Esophagus squamous epithelium (tissue), 5 donors: Measurements from ENCODE around the gene TSPAN6. TPM values are rescaled to one million over a fixed set of nuclear protein-coding genes. Genes with fewer than 3 reads are reported as not detected.

ENCODE experiments used
- DNase-seq: peaks from one replicate; lab custom pipeline; 2025; lab: John Stamatoyannopoulos, UW
- H3K27ac ChIP-seq, 4 donors: fragments of 200-600 bp; sonication (generic); one replicate each; pipeline ENCODE4 v1.5.1; 2016 to 2019; ENCODE audit warnings: mild to moderate bottlenecking in 1 of 4
- H3K27me3 ChIP-seq, 4 donors: fragments of 200-600 bp; sonication (generic); 1 replicate in 3 of 4; 2 replicates in 1 of 4; pipeline versions ENCODE4 v1.5.1 to v1.6.0; 2017 to 2021; ENCODE audit warnings: antibody characterized with exemption in 1 of 4
- H3K36me3 ChIP-seq, 3 donors: fragments of 200-600 bp; sonication (generic); one replicate each; pipeline ENCODE4 v1.5.1; 2016 to 2019
- H3K4me1 ChIP-seq, 3 donors: fragments of 200-600 bp; sonication (generic); one replicate each; pipeline ENCODE4 v1.5.1; 2017 to 2019
- H3K4me3 ChIP-seq, 4 donors: fragments of 200-600 bp; sonication (generic); 1 replicate in 3 of 4; 2 replicates in 1 of 4; pipeline ENCODE4 v1.5.1; 2016 to 2019; ENCODE audit warnings: mild to moderate bottlenecking in 2 of 4, moderate library complexity in 1 of 4
- H3K9me3 ChIP-seq, 3 donors: fragments of 200-600 bp; sonication (generic); one replicate each; pipeline ENCODE4 v1.5.1; 2016 to 2019
- POLR2A ChIP-seq, 4 donors: fragments of 450-650 bp; IDR thresholded peaks; one replicate each; pipeline ENCODE4 v1.6.1; 2017; ENCODE audit warnings: antibody characterized with exemption in 4 of 4, mild to moderate bottlenecking in 4 of 4, moderate library complexity in 3 of 4
- WGBS, 2 donors: methylation state at CpG; one replicate each; pipeline ENCODE4 v1.1.5; 2018; 5-methylcytosine and 5-hydroxymethylcytosine counted together
- intact Hi-C: fragments of 100-400 bp; cut with DNase I; formaldehyde crosslinking; loops from one replicate; pipeline ENCODE4 v1.15.0; 2022
- total RNA-seq, 4 donors: library from RNA; depleted of rRNA; stranded (reverse); fragments of >200 nt; gene quantifications; one replicate each; pipeline ENCODE4 v1.1.0, GENCODE V29; 2016
- TF ChIP-seq, protein P1 (sequence below), 6 experiments: fragments of 450-650 bp in 4 of 6; fragments of 200-600 bp in 2 of 6; sonication (generic) in 2 of 6; IDR thresholded peaks; one replicate each; pipeline ENCODE4 v1.5.1; 2016 to 2019; ENCODE audit warnings: antibody characterized with exemption in 6 of 6, mild to moderate bottlenecking in 4 of 6, moderate library complexity in 4 of 6
- donor health status: DM: yes; HTN: yes; CAD: no.

TSPAN6 gene
- total RNA-seq, 4 donors from 2014 or later = 27.1 to 72.1 (median 37.7) TPM

- intact Hi-C loops = no loop called here
- whole genome bisulfite sequencing, 2 donors = 31 to 33% methylated on average over 3 of the region's 3 CpGs
- H3K4me3 ChIP-seq = no peak overlapping the region
- H3K9me3 ChIP-seq = no peaks in the 10 kb centered on the region
- no peaks in the 10 kb centered on the region for H3K27me3 ChIP-seq
- H3K4me1 ChIP-seq = peaks cover 0 to 20% (median 0%) of the 10 kb centered on the region in 3 donors
- H3K36me3 ChIP-seq = no peaks in the 10 kb centered on the region
- DNase-seq = no peak
- TF ChIP-seq POLR2A (IDR thresholded peaks at IDR 0.05) = no peak
- TF ChIP-seq, protein P1, sequence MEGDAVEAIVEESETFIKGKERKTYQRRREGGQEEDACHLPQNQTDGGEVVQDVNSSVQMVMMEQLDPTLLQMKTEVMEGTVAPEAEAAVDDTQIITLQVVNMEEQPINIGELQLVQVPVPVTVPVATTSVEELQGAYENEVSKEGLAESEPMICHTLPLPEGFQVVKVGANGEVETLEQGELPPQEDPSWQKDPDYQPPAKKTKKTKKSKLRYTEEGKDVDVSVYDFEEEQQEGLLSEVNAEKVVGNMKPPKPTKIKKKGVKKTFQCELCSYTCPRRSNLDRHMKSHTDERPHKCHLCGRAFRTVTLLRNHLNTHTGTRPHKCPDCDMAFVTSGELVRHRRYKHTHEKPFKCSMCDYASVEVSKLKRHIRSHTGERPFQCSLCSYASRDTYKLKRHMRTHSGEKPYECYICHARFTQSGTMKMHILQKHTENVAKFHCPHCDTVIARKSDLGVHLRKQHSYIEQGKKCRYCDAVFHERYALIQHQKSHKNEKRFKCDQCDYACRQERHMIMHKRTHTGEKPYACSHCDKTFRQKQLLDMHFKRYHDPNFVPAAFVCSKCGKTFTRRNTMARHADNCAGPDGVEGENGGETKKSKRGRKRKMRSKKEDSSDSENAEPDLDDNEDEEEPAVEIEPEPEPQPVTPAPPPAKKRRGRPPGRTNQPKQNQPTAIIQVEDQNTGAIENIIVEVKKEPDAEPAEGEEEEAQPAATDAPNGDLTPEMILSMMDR (IDR thresholded peaks at IDR 0.05) = no peak
- peak overlapping the region in 2 of 4 donors; percentile 31 to 64 for H3K27ac ChIP-seq
Measured at GRCh38 chrX:100658941-100659381, 22.4 kb upstream of the TSPAN6 start.

GRCh38 chrX:100654261-100654660 is 17.7 kb upstream of the TSPAN6 start:
- H3K27ac ChIP-seq = no peak overlapping the region
- WGBS, 2 donors = 25 to 43% methylated on average over 3 of the region's 3 CpGs

DNA sequence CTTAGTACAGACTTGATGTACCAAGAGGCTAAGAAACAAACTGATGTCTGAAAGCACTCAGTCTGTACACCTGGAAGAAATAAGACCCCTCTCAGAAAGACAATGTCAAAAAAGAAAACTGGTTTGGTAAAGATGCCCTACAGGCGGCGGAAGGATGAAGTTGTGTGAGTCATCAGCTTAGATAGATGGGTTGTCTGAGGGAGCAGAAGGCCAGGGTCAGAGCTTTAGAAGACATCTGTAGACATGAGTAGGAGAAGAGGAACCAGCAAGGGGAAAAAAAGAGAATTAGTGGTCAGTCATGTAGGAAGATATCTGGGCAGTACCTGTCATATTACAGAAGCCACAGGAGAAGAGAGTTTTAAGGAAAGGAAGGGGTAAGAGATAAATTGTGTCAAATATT is 15.7 kb upstream of the TSPAN6 start:
- Histone ChIP-seq H3K4me1 (peaks cover 3 to 38% (median 14%) of the 10 kb centered on the region in 3 donors), H3K4me3 (no peak overlapping the region), H3K27ac (no peak overlapping the region), H3K27me3 (no peaks in the 10 kb centered on the region), H3K36me3 (no peaks in the 10 kb centered on the region), H3K9me3 (no peaks in the 10 kb centered on the region)
- DNase-seq = no peak
- intact Hi-C loops = no loop called here
- no peak for TF ChIP-seq POLR2A (IDR thresholded peaks at IDR 0.05)
- TF ChIP-seq, protein P1 (IDR thresholded peaks at IDR 0.05) = no peak
- WGBS, 2 donors = 71 to 78% methylated on average over 2 of the region's 2 CpGs

More at GRCh38 chrX:100654261-100654660, 17.7 kb upstream of the TSPAN6 start:
- TF ChIP-seq, protein P1 (IDR thresholded peaks at IDR 0.05) = peak in 1 of 6 experiments; percentile 7
- no peak for TF ChIP-seq POLR2A (IDR thresholded peaks at IDR 0.05)
- Histone ChIP-seq H3K36me3 (no peaks in the 10 kb centered on the region), H3K9me3 (no peaks in the 10 kb centered on the region), H3K4me3 (no peak overlapping the region), H3K4me1 (peaks cover 3 to 23% (median 5%) of the 10 kb centered on the region in 3 donors), H3K27me3 (no peaks in the 10 kb centered on the region)
- DNase-seq = no peak
- intact Hi-C loops = no loop called here

DNA sequence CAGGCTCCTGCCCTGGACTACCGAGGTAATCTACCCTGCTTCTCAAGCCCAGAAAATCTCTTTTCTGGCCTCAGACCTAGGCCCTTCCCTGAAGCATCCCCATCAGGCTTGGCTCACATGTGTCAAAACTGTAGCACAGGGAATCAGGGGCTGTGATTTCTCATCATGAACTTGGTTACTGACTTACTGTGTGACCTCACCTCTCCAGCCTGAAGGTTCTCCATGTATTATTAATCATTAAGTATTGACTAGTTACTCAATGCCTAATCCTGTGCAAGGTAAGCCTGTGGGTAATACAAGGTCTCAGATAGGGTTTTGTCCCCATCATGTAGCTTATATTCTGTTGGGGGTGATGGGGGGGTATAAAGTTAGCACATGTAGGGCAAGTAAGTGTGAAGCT is 14.2 kb upstream of the TSPAN6 start:
- Histone ChIP-seq H3K9me3 (no peaks in the 10 kb centered on the region), H3K27me3 (no peaks in the 10 kb centered on the region), H3K4me3 (no peak overlapping the region), H3K4me1 (peaks cover 3 to 39% (median 14%) of the 10 kb centered on the region in 3 donors), H3K27ac (peak overlapping the region in 3 of 4 donors; percentile 76 to 89 (median 83)), H3K36me3 (no peaks in the 10 kb centered on the region)
- TF ChIP-seq, protein P1 (IDR thresholded peaks at IDR 0.05) = no peak
- no peak for TF ChIP-seq POLR2A (IDR thresholded peaks at IDR 0.05)
- 100% methylated on average over 1 of the region's 1 CpG; no CpG with 5 or more reads in 1 of the 2 donors for WGBS, 2 donors
- intact Hi-C loops = no loop called here
- DNase-seq = no peak

GRCh38 chrX:100649550-100650356 is 13.1 kb upstream of the TSPAN6 start:
- peaks cover 3 to 46% (median 14%) of the 10 kb centered on the region in 3 donors for H3K4me1 ChIP-seq
- no peak overlapping the region for H3K4me3 ChIP-seq
- peak overlapping the region; percentile 62 to 89 (median 80) for H3K27ac ChIP-seq
- no peaks in the 10 kb centered on the region for H3K27me3 ChIP-seq
- no peaks in the 10 kb centered on the region for H3K36me3 ChIP-seq
- no peak for DNase-seq
- no peak for TF ChIP-seq POLR2A (IDR thresholded peaks at IDR 0.05)
- TF ChIP-seq, protein P1 (IDR thresholded peaks at IDR 0.05) = no peak
- WGBS, 2 donors = 0 to 59% methylated on average over 1 to 11 of the region's 12 CpGs
- intact Hi-C loops = no loop called here
- H3K9me3 ChIP-seq = no peaks in the 10 kb centered on the region
